ENCODE results near the gene ZDHHC12. TPM values are rescaled to one million over a fixed set of nuclear protein-coding genes. Genes with fewer than 3 reads are reported as not detected.
A peak's percentile ranks its signal among the peaks of the same experiment; 100 is the strongest.

ZDHHC12 gene, protein sequence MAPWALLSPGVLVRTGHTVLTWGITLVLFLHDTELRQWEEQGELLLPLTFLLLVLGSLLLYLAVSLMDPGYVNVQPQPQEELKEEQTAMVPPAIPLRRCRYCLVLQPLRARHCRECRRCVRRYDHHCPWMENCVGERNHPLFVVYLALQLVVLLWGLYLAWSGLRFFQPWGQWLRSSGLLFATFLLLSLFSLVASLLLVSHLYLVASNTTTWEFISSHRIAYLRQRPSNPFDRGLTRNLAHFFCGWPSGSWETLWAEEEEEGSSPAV
- total RNA-seq (10 to 100 TPM in 5 of 9 donors, 1 to 10 TPM in 4; 5.1 to 26.0 (median 10.5) TPM), polyA plus RNA-seq (10 to 100 TPM; 10.9 to 29.8 TPM)
- long read RNA-seq, donor 1, transcript ZDHHC12-201 (5 exons, 1,129 nt), result major isoform, 10 of 15 reads
- long read RNA-seq, donor 1, partial matches to known transcripts, result 3 of 15 reads
- long read RNA-seq, donor 1, other reads (novel, unspliced or antisense), result 2 of 15 reads
- long read RNA-seq, donor 2, transcript ZDHHC12-201 (5 exons, 1,129 nt), result major isoform, 32 of 36 reads
- long read RNA-seq, donor 2, partial matches to known transcripts, result 0 of 36 reads
- long read RNA-seq, donor 2, other reads (novel, unspliced or antisense), result 4 of 36 reads
- long read RNA-seq, donor 3, transcript ZDHHC12-201 (5 exons, 1,129 nt), result major isoform, 8 of 11 reads
- long read RNA-seq, donor 3, partial matches to known transcripts, result 2 of 11 reads
- long read RNA-seq, donor 3, other reads (novel, unspliced or antisense), result 1 of 11 reads

DNA sequence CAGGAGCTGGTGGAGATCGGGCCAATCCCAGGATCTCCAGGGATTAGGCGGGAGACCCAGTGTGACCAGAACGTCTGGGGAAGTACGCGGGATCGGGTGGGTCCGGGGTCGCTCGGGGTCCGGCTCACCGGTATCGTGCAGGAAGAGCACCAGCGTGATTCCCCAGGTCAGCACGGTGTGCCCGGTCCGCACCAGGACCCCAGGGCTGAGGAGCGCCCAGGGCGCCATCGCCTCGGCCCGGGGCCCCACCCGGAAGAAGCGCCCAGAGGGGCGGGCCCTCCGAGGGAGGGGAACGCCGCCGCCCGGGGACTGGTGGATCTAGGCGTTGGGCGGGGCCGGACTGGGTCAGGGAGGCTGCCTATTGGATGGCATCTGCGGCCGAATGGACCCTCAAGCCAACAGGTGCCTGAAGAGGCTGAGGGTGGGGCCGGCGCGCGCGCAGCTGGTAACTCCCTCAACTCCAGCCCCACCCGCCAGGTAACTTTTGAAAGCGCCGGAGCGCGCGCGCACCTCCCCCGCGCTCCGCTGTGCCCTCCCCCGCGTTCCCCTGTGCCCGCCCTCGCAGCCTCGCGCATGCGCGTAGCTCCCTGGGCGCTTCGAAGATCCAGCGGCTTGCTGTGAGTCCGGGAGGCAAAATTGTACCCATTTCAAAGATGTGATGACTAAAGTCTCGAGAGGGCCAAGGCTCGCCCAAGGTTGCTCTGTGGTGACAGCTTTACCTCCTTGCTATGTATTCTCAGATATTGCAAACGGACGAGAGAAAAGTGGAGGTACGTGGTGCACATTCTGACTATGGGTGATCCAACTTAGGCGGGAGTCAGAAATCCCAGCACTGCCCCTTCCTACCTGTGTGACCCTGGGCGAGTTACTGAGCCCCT is at the start of gene ZDHHC12:
ZDHHC12 (minus strand) TSS at position 262 of the 878 bp plus-strand sequence; CDS start at position 228, 34 bp downstream.
- WGBS, 4 donors, result 2 to 4% (median 3%) methylated on average over 43 to 68 of the region's 68 CpGs
- intact Hi-C loops (cut with DNase I), result loop anchor here in 2 of 10 donors (2.0 kb wide), 2 partner anchors 19 to 67 kb away; partner anchors contain the start of gene DYNC2I2 (in 1 of the 2)
- TF ChIP-seq, protein P1, sequence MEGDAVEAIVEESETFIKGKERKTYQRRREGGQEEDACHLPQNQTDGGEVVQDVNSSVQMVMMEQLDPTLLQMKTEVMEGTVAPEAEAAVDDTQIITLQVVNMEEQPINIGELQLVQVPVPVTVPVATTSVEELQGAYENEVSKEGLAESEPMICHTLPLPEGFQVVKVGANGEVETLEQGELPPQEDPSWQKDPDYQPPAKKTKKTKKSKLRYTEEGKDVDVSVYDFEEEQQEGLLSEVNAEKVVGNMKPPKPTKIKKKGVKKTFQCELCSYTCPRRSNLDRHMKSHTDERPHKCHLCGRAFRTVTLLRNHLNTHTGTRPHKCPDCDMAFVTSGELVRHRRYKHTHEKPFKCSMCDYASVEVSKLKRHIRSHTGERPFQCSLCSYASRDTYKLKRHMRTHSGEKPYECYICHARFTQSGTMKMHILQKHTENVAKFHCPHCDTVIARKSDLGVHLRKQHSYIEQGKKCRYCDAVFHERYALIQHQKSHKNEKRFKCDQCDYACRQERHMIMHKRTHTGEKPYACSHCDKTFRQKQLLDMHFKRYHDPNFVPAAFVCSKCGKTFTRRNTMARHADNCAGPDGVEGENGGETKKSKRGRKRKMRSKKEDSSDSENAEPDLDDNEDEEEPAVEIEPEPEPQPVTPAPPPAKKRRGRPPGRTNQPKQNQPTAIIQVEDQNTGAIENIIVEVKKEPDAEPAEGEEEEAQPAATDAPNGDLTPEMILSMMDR (IDR thresholded peaks at IDR 0.05), result no peak
- peak in 1 of 2 donors; percentile 81 for TF ChIP-seq POLR2A (IDR thresholded peaks at IDR 0.05)

DNA sequence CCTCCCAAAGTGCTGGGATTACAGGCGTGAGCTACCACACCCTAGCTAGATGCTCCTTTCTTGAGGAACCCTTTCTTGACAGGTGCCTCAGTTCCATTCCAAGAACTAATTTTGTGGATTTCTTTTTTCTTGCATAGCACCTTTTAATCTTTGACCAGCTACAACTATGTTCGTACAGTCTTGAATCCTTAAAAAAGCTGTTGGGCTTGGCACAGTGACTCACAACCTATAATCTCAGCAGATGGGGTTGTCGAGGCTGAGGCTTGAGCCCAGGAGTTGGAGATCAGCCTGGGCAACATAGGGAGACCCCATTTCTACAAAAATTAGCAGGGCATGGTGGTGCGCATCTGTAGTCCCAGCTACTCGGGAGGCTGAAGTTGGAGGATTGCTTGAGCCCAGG is 49.1 kb upstream of the ZDHHC12 start:
- intact Hi-C loops (cut with DNase I), result loop anchor here in 4 of 10 donors (1.0 to 5.0 kb wide), 3 partner anchors 12 to 71 kb away; partner anchors contain the start of genes TBC1D13 (in 3 of the 4) and PKN3 (in 1 of the 4)
- ATAC-seq, result no peak
- no peak for TF ChIP-seq POLR2A (IDR thresholded peaks at IDR 0.05)
- TF ChIP-seq, protein P1 (IDR thresholded peaks at IDR 0.05), result no peak
- Histone ChIP-seq H3K4me1 (peaks cover 0 to 33% (median 21%) of the 10 kb centered on the region in 12 donors), H3K27ac (no peak overlapping the region), H3K36me3 (peaks cover 0 to under 1% (median 0%) of the 10 kb centered on the region in 9 donors), H3K27me3 (no peaks in the 10 kb centered on the region), H3K9me3 (peaks cover 0 to 10% (median 0%) of the 10 kb centered on the region in 12 donors), H3K4me3 (no peak overlapping the region)
- WGBS, 4 donors, result 88 to 92% (median 90%) methylated on average over 5 of the region's 5 CpGs
- DNase-seq, result no peak

More for the DNA sequence above, at the start of gene ZDHHC12:
- peak; percentile 93 to 98 (median 97) for DNase-seq
- peaks cover 0 to 3% (median 0%) of the 10 kb centered on the region in 12 donors for H3K9me3 ChIP-seq
- ATAC-seq, result peak; percentile 87 to 93 (median 92)
- H3K27ac ChIP-seq, result peak within 1 kb of the TSS; percentile 18 to 86 (median 79)
- H3K4me3 ChIP-seq, result peak within 1 kb of the TSS; percentile 18 to 86 (median 71)
- H3K27me3 ChIP-seq, result no peaks in the 10 kb centered on the region
- H3K36me3 ChIP-seq, result peaks cover 0 to 16% (median 0%) of the 10 kb centered on the region in 9 donors
- peaks cover 0 to 21% (median 6%) of the 10 kb centered on the region in 12 donors for H3K4me1 ChIP-seq

DNA sequence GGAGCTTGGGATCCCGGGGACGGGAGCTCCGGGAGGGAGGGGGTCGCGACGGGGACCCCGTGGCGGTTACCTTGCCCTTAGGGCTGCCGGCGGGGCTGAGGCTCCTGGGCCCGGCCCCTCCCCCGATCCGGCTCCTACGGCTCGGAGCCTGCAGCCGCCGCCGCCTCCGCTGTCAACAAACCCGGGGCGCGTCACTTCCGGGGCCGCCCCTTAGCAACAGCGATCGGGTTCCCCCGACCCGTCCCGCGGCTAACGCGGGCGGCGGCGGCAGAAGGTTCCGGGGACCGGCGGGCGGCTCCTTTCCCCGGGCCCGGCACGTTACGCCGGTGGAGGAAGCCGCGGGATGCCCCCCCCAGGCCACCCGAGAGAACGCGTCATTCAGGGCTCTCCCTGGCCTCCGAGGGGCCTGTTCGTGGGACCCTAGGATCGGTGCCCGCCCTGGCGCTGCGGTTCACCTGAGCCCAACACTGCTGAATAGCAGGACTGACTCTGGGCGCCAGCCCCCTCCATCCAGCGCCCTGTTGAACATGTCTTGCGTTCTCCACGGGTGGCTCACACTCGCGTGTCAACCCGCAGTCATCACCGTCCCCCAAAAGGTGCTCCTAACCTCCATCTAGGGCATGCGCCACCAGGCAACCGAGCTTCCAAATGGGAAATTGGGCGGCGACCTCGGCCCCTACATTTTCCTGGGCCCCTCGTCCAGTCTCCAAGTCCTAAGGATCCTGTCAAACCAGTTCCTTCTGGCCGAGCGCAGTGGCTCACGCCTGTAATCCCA is 48.0 kb upstream of the ZDHHC12 start, which contains the start of gene ZER1:
ZER1 (minus strand) TSS at position 183 of the 775 bp plus-strand sequence. CDS start 16,362 bp downstream, outside the sequence.
- ATAC-seq, result peak; percentile 93 to 98 (median 98)
- Histone ChIP-seq H3K4me3 (peak within 1 kb of the TSS; percentile 70 to 100 (median 86)), H3K9me3 (peaks cover 0 to 10% (median 0%) of the 10 kb centered on the region in 12 donors), H3K27ac (peak within 1 kb of the TSS; percentile 81 to 98 (median 92)), H3K36me3 (peaks cover 0 to 10% (median 2%) of the 10 kb centered on the region in 9 donors), H3K4me1 (peaks cover 0 to 33% (median 21%) of the 10 kb centered on the region in 12 donors), H3K27me3 (no peaks in the 10 kb centered on the region)
- peak; percentile 94 to 97 (median 95) for DNase-seq
- intact Hi-C loops (cut with DNase I), result loop anchor here in 5 of 10 donors (1.0 to 5.0 kb wide), 3 partner anchors 15 to 70 kb away; partner anchors contain the start of genes TBC1D13 (in 4 of the 5) and PKN3 (in 1 of the 5)
- 1 to 2% (median 1%) methylated on average over 26 to 72 of the region's 72 CpGs for WGBS, 4 donors
- TF ChIP-seq, protein P1 (IDR thresholded peaks at IDR 0.05), result peak in 1 of 12 donors; percentile 3
- peak in 1 of 2 donors; percentile 80 for TF ChIP-seq POLR2A (IDR thresholded peaks at IDR 0.05)

Data from heart left ventricle (tissue), 16 donors.